RPMI7951 (cell line): ENCODE data around the gene GALK2. TPM values are rescaled to one million over a fixed set of nuclear protein-coding genes. Genes with fewer than 3 reads are reported as not detected.

Source experiments
- DNase-seq: peaks from one replicate; pipeline ENCODE4 v3.0.0-alpha.2; 2012; ENCODE audit warnings: low read depth
- total RNA-seq: library from RNA; depleted of rRNA; stranded (reverse); fragments of >200 nt; shearing (Covaris generic); gene quantifications from 2 replicates; pipeline ENCODE4 v1.2.3, GENCODE V29; 2014; rRNA removed

GALK2 gene
- total RNA-seq, result 90.8 and 107 TPM in 2 replicates

- peak; percentile 86 for DNase-seq
These were observed at the start of gene GALK2 for GRCh38 chr15:49169880-49170597. Gene GALK2 (plus strand): TSS chr15:49170247. CDS start chr15:49170323, 76 bp downstream.

- DNase-seq, result no peak
These were observed 49.2 kb upstream of the GALK2 start for GRCh38 chr15:49120832-49121231.

GRCh38 chr15:49121901-49122300 lies 48.1 kb upstream of the GALK2 start:
- DNase-seq, result no peak

- DNase-seq, result no peak
These were observed 47.4 kb upstream of the GALK2 start for GRCh38 chr15:49122541-49123062.

GRCh38 chr15:49124371-49124770 lies 45.7 kb upstream of the GALK2 start:
- no peak for DNase-seq

GRCh38 chr15:49131403-49131802 lies 38.6 kb upstream of the GALK2 start:
- no peak for DNase-seq

GRCh38 chr15:49134683-49135341 lies 35.2 kb upstream of the GALK2 start:
- no peak for DNase-seq

GRCh38 chr15:49135342-49135857 lies 34.6 kb upstream of the GALK2 start:
- DNase-seq, result no peak

GRCh38 chr15:49135911-49136310 lies 34.1 kb upstream of the GALK2 start:
- peak; percentile 54 for DNase-seq

- no peak for DNase-seq
These were observed 32.2 kb upstream of the GALK2 start for GRCh38 chr15:49137861-49138260.

- peak; percentile 58 for DNase-seq
These were observed 24.1 kb upstream of the GALK2 start for GRCh38 chr15:49145651-49146609.

- no peak for DNase-seq
These were observed 21.7 kb upstream of the GALK2 start for GRCh38 chr15:49148298-49148697.

GRCh38 chr15:49148727-49149126 lies 21.3 kb upstream of the GALK2 start:
- DNase-seq, result no peak

GRCh38 chr15:49151831-49152230 lies 18.2 kb upstream of the GALK2 start:
- no peak for DNase-seq

- DNase-seq, result no peak
These were observed 17.3 kb upstream of the GALK2 start for GRCh38 chr15:49152552-49153312.

GRCh38 chr15:49154359-49154758 lies 15.7 kb upstream of the GALK2 start:
- no peak for DNase-seq

- DNase-seq, result no peak
These were observed 15.3 kb upstream of the GALK2 start for GRCh38 chr15:49154799-49155109.

GRCh38 chr15:49155110-49155833 lies 14.8 kb upstream of the GALK2 start, which contains the start of gene COPS2:
Gene COPS2 (minus strand): TSS chr15:49155599. CDS start chr15:49155578, 21 bp downstream.
- peak; percentile 99 for DNase-seq

GRCh38 chr15:49155834-49156627 lies 14.0 kb upstream of the GALK2 start:
- peak; percentile 42 for DNase-seq
